Subcutaneous abdominal adipose tissue (tissue), 5 donors: ENCODE data around the gene SELENON.

ENCODE experiments used
- H3K27ac ChIP-seq: one replicate; pipeline ENCODE4 v1.7.0; 2013; ENCODE audit warnings: low read depth, mild to moderate bottlenecking, inconsistent platforms, low read length, moderate library complexity
- H3K27me3 ChIP-seq, 5 donors: one replicate each; pipeline ENCODE4 v1.7.0; 2013; ENCODE audit warnings: low read length in 5 of 5, inconsistent platforms in 1 of 5; ENCODE audit not compliant: control insufficient read depth in 5 of 5, insufficient read depth in 4 of 5
- H3K36me3 ChIP-seq, 5 donors: one replicate each; pipeline ENCODE4 v1.7.0; 2013; ENCODE audit warnings: low read length in 5 of 5; ENCODE audit not compliant: control insufficient read depth in 5 of 5, insufficient read depth in 5 of 5
- H3K4me1 ChIP-seq, 5 donors: one replicate each; pipeline ENCODE4 v1.7.0; 2013; ENCODE audit warnings: low read length in 5 of 5, mild to moderate bottlenecking in 3 of 5, moderate library complexity in 1 of 5; ENCODE audit not compliant: control insufficient read depth in 5 of 5, insufficient read depth in 5 of 5
- H3K4me3 ChIP-seq, 5 donors: one replicate each; pipeline ENCODE4 v1.7.0; 2013; ENCODE audit warnings: low read length in 5 of 5, low read depth in 1 of 5
- H3K9ac ChIP-seq, 5 donors: one replicate each; pipeline ENCODE4 v1.7.0; 2013; ENCODE audit warnings: low read length in 5 of 5, mild to moderate bottlenecking in 4 of 5, moderate library complexity in 3 of 5
- H3K9me3 ChIP-seq, 5 donors: one replicate each; pipeline ENCODE4 v1.7.0; 2013; ENCODE audit warnings: low read length in 5 of 5; ENCODE audit not compliant: control insufficient read depth in 5 of 5
- donor health status: healthy.
- donor health status: healthy.
- donor health status: healthy.
- donor health status: healthy.
- donor health status: healthy.

The SELENON gene

GRCh38 chr1:25816112-25816718 lies 16.2 kb downstream of the SELENON start:
- no peaks in the 10 kb centered on the region for H3K9me3 ChIP-seq
- H3K4me3 ChIP-seq, result no peak overlapping the region
- H3K27ac ChIP-seq, result no peak overlapping the region
- H3K36me3 ChIP-seq, result peaks cover 0 to 54% (median 48%) of the 10 kb centered on the region in 5 donors
- no peaks in the 10 kb centered on the region for H3K27me3 ChIP-seq
- peaks cover 3 to 32% (median 27%) of the 10 kb centered on the region in 5 donors for H3K4me1 ChIP-seq
- no peak overlapping the region for H3K9ac ChIP-seq

GRCh38 chr1:25817840-25818501 lies 18.0 kb downstream of the SELENON start:
- Histone ChIP-seq H3K36me3 (peaks cover 0 to 38% (median 33%) of the 10 kb centered on the region in 5 donors), H3K9me3 (no peaks in the 10 kb centered on the region), H3K27ac (no peak overlapping the region), H3K27me3 (no peaks in the 10 kb centered on the region), H3K4me3 (no peak overlapping the region), H3K4me1 (peaks cover 7 to 43% (median 36%) of the 10 kb centered on the region in 5 donors), H3K9ac (peak overlapping the region in 1 of 5 donors; percentile 96)

- H3K4me3 ChIP-seq, result peak overlapping the region in 4 of 5 donors; percentile 79 to 96 (median 92)
- peaks cover 9 to 45% (median 36%) of the 10 kb centered on the region in 5 donors for H3K4me1 ChIP-seq
- H3K36me3 ChIP-seq, result peaks cover 0 to 34% (median 31%) of the 10 kb centered on the region in 5 donors
- H3K9ac ChIP-seq, result peak overlapping the region in 3 of 5 donors; percentile 69 to 96 (median 70)
- no peaks in the 10 kb centered on the region for H3K27me3 ChIP-seq
- H3K9me3 ChIP-seq, result no peaks in the 10 kb centered on the region
- H3K27ac ChIP-seq, result no peak overlapping the region
Measured at GRCh38 chr1:25818569-25818968, 18.6 kb downstream of the SELENON start.

- Histone ChIP-seq H3K27me3 (no peaks in the 10 kb centered on the region), H3K36me3 (peaks cover 0 to 26% (median 21%) of the 10 kb centered on the region in 5 donors), H3K4me1 (peaks cover 9 to 45% (median 36%) of the 10 kb centered on the region in 5 donors), H3K9me3 (no peaks in the 10 kb centered on the region), H3K4me3 (peak within 1 kb of the TSS; percentile 79 to 96 (median 93)), H3K27ac (peak within 1 kb of the TSS; percentile 70), H3K9ac (peak within 1 kb of the TSS; percentile 48 to 96 (median 70))
Measured at GRCh38 chr1:25819491-25820246, 19.7 kb downstream of the SELENON start, which contains the start of gene MTFR1L. Gene MTFR1L, plus strand, starts transcription at chr1:25819954. Its CDS starts 3,151 bp downstream, at chr1:25823105.

GRCh38 chr1:25820247-25821111 lies 20.5 kb downstream of the SELENON start:
- H3K27ac ChIP-seq, result peak overlapping the region; percentile 70
- H3K27me3 ChIP-seq, result no peaks in the 10 kb centered on the region
- peaks cover 9 to 45% (median 36%) of the 10 kb centered on the region in 5 donors for H3K4me1 ChIP-seq
- peak overlapping the region; percentile 26 to 96 (median 70) for H3K9ac ChIP-seq
- peaks cover 0 to 20% (median 15%) of the 10 kb centered on the region in 5 donors for H3K36me3 ChIP-seq
- H3K9me3 ChIP-seq, result no peaks in the 10 kb centered on the region
- H3K4me3 ChIP-seq, result peak overlapping the region; percentile 79 to 96 (median 93)

GRCh38 chr1:25821112-25821476 lies 21.1 kb downstream of the SELENON start:
- Histone ChIP-seq H3K9me3 (no peaks in the 10 kb centered on the region), H3K9ac (peak overlapping the region; percentile 1 to 96 (median 70)), H3K4me3 (peak overlapping the region; percentile 79 to 96 (median 93)), H3K27ac (no peak overlapping the region), H3K36me3 (peaks cover 0 to 19% (median 10%) of the 10 kb centered on the region in 5 donors), H3K27me3 (no peaks in the 10 kb centered on the region), H3K4me1 (peaks cover 9 to 45% (median 36%) of the 10 kb centered on the region in 5 donors)

GRCh38 chr1:25821630-25822091 lies 21.7 kb downstream of the SELENON start:
- Histone ChIP-seq H3K36me3 (peaks cover 0 to 19% (median 11%) of the 10 kb centered on the region in 5 donors), H3K27ac (no peak overlapping the region), H3K4me1 (peaks cover 9 to 45% (median 36%) of the 10 kb centered on the region in 5 donors), H3K9ac (peak overlapping the region in 4 of 5 donors; percentile 69 to 96 (median 81)), H3K9me3 (no peaks in the 10 kb centered on the region), H3K4me3 (peak overlapping the region in 4 of 5 donors; percentile 79 to 94 (median 92)), H3K27me3 (no peaks in the 10 kb centered on the region)

GRCh38 chr1:25825605-25826004 lies 25.6 kb downstream of the SELENON start:
- Histone ChIP-seq H3K9ac (no peak overlapping the region), H3K4me1 (peaks cover 6 to 24% (median 19%) of the 10 kb centered on the region in 5 donors), H3K27me3 (no peaks in the 10 kb centered on the region), H3K27ac (no peak overlapping the region), H3K4me3 (no peak overlapping the region), H3K36me3 (peaks cover 12 to 57% (median 48%) of the 10 kb centered on the region in 5 donors), H3K9me3 (no peaks in the 10 kb centered on the region)

GRCh38 chr1:25826571-25826970 lies 26.6 kb downstream of the SELENON start:
- no peak overlapping the region for H3K4me3 ChIP-seq
- no peak overlapping the region for H3K9ac ChIP-seq
- peaks cover 22 to 67% (median 58%) of the 10 kb centered on the region in 5 donors for H3K36me3 ChIP-seq
- H3K27me3 ChIP-seq, result no peaks in the 10 kb centered on the region
- no peaks in the 10 kb centered on the region for H3K9me3 ChIP-seq
- H3K27ac ChIP-seq, result no peak overlapping the region
- H3K4me1 ChIP-seq, result peaks cover 4 to 14% (median 9%) of the 10 kb centered on the region in 5 donors
